ENCODE data around the gene SPINT1. TPM values are rescaled to one million over a fixed set of nuclear protein-coding genes. Genes with fewer than 3 reads are reported as not detected.

The SPINT1 gene
- total and polyA plus RNA-seq, 4 donors: 1.2 to 2.6 (median 1.9) TPM

GRCh38 chr15:40889112-40889511, 45.3 kb downstream of the SPINT1 start (continued):
- TF ChIP-seq, protein P1, sequence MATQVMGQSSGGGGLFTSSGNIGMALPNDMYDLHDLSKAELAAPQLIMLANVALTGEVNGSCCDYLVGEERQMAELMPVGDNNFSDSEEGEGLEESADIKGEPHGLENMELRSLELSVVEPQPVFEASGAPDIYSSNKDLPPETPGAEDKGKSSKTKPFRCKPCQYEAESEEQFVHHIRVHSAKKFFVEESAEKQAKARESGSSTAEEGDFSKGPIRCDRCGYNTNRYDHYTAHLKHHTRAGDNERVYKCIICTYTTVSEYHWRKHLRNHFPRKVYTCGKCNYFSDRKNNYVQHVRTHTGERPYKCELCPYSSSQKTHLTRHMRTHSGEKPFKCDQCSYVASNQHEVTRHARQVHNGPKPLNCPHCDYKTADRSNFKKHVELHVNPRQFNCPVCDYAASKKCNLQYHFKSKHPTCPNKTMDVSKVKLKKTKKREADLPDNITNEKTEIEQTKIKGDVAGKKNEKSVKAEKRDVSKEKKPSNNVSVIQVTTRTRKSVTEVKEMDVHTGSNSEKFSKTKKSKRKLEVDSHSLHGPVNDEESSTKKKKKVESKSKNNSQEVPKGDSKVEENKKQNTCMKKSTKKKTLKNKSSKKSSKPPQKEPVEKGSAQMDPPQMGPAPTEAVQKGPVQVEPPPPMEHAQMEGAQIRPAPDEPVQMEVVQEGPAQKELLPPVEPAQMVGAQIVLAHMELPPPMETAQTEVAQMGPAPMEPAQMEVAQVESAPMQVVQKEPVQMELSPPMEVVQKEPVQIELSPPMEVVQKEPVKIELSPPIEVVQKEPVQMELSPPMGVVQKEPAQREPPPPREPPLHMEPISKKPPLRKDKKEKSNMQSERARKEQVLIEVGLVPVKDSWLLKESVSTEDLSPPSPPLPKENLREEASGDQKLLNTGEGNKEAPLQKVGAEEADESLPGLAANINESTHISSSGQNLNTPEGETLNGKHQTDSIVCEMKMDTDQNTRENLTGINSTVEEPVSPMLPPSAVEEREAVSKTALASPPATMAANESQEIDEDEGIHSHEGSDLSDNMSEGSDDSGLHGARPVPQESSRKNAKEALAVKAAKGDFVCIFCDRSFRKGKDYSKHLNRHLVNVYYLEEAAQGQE (IDR thresholded peaks at IDR 0.05): no peak

GRCh38 chr15:40891138-40891537, 47.3 kb downstream of the SPINT1 start:
- no peak for TF ChIP-seq TAF1 (conservative IDR thresholded peaks at IDR 0.05)
- no peak for TF ChIP-seq RAD21 (IDR thresholded peaks at IDR 0.05)
- TF ChIP-seq, protein P1 (IDR thresholded peaks at IDR 0.05): no peak
- TF ChIP-seq JUND (IDR thresholded peaks at IDR 0.05): no peak
- TF ChIP-seq, protein P2, sequence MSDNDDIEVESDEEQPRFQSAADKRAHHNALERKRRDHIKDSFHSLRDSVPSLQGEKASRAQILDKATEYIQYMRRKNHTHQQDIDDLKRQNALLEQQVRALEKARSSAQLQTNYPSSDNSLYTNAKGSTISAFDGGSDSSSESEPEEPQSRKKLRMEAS (IDR thresholded peaks at IDR 0.05): no peak
- TF ChIP-seq ATF3 (IDR thresholded peaks at IDR 0.05): no peak
- TF ChIP-seq GABPA (IDR thresholded peaks at IDR 0.05 in 1 of 2, conservative IDR thresholded peaks at IDR 0.05 in 1 of 2): no peak
- no peak for TF ChIP-seq NR2F2 (IDR thresholded peaks at IDR 0.05)
- no peak for TF ChIP-seq RXRA (IDR thresholded peaks at IDR 0.05)
- no peak for TF ChIP-seq ZBTB33 (IDR thresholded peaks at IDR 0.05)
- TF ChIP-seq SP1 (IDR thresholded peaks at IDR 0.05): no peak
- TF ChIP-seq, protein P3, sequence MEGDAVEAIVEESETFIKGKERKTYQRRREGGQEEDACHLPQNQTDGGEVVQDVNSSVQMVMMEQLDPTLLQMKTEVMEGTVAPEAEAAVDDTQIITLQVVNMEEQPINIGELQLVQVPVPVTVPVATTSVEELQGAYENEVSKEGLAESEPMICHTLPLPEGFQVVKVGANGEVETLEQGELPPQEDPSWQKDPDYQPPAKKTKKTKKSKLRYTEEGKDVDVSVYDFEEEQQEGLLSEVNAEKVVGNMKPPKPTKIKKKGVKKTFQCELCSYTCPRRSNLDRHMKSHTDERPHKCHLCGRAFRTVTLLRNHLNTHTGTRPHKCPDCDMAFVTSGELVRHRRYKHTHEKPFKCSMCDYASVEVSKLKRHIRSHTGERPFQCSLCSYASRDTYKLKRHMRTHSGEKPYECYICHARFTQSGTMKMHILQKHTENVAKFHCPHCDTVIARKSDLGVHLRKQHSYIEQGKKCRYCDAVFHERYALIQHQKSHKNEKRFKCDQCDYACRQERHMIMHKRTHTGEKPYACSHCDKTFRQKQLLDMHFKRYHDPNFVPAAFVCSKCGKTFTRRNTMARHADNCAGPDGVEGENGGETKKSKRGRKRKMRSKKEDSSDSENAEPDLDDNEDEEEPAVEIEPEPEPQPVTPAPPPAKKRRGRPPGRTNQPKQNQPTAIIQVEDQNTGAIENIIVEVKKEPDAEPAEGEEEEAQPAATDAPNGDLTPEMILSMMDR (IDR thresholded peaks at IDR 0.05; ENCODE audit: low read depth, low read length, missing input control): no peak
- no peak for TF ChIP-seq EGR1 (IDR thresholded peaks at IDR 0.05; ENCODE audit: low read depth in 2 of 2)
- no peak for TF ChIP-seq YY1 (IDR thresholded peaks at IDR 0.05)
- TF ChIP-seq HNF4A (conservative IDR thresholded peaks at IDR 0.05): no peak
- TF ChIP-seq FOXA2 (IDR thresholded peaks at IDR 0.05): no peak
- TF ChIP-seq FOXA1 (IDR thresholded peaks at IDR 0.05): no peak
- no peak for TF ChIP-seq HNF4G (IDR thresholded peaks at IDR 0.05)

More at GRCh38 chr15:40891138-40891537, 47.3 kb downstream of the SPINT1 start:
- Histone ChIP-seq H3K27me3 (ENCODE audit: control insufficient read depth in 4 of 4, insufficient read depth in 4 of 4, low read length in 3 of 4) (no peaks in the 10 kb centered on the region), H3K4me1 (ENCODE audit: control insufficient read depth in 4 of 4, insufficient read depth in 4 of 4, low read length in 3 of 4) (peaks cover 2 to 28% (median 15%) of the 10 kb centered on the region in 4 donors), H3K4me3 (ENCODE audit: low read depth in 1 of 3, low read length in 3 of 3) (no peak overlapping the region), H3K9me3 (ENCODE audit: control insufficient read depth in 4 of 4, low read length in 3 of 4) (no peaks in the 10 kb centered on the region), H3K27ac (ENCODE audit: low read depth in 1 of 2, low read length in 2 of 2) (no peak overlapping the region), H3K36me3 (ENCODE audit: control insufficient read depth in 4 of 4, insufficient read depth in 3 of 4, low read depth in 1 of 4, low read length in 3 of 4) (peaks cover 0 to 3% (median 0%) of the 10 kb centered on the region in 4 donors), H3K9ac (ENCODE audit: low read depth in 1 of 2, low read length in 2 of 2) (no peak overlapping the region)
- WGBS: 86% methylated on average over 5 of the region's 5 CpGs
- DNase-seq (ENCODE audit: low spot score): no peak

All from liver (tissue), 9 donors.